HUES48 (cell line): ENCODE results near the gene OAS2.

Experiments
- H3K27ac ChIP-seq: one replicate; pipeline ENCODE4 v1.7.0; 2013; ENCODE audit warnings: low read depth, low read length, inconsistent platforms
- H3K27me3 ChIP-seq: 2 replicates; pipeline ENCODE4 v1.6.1; 2013; ENCODE audit warnings: mild to moderate bottlenecking, low read length; ENCODE audit not compliant: control insufficient read depth, insufficient read depth
- H3K36me3 ChIP-seq: 2 replicates; pipeline ENCODE4 v1.6.1; 2013; ENCODE audit warnings: low read length; ENCODE audit not compliant: control insufficient read depth, insufficient read depth
- H3K4me1 ChIP-seq: 2 replicates; pipeline ENCODE4 v1.6.1; 2013; ENCODE audit warnings: mild to moderate bottlenecking, low read length; ENCODE audit not compliant: control insufficient read depth, insufficient read depth
- H3K4me3 ChIP-seq: 2 replicates; pipeline ENCODE4 v1.5.1; 2013; ENCODE audit warnings: mild to moderate bottlenecking, low read depth, low read length
- H3K9ac ChIP-seq: 2 replicates; pipeline ENCODE4 v1.6.1; 2013; ENCODE audit warnings: mild to moderate bottlenecking, low read depth, low read length, moderate library complexity
- H3K9me3 ChIP-seq: 2 replicates; pipeline ENCODE4 v1.6.1; 2013; ENCODE audit warnings: low read length; ENCODE audit not compliant: control insufficient read depth, insufficient read depth

OAS2 gene

GRCh38 chr12:112998987-112999767, 20.9 kb downstream of the OAS2 start:
- Histone ChIP-seq H3K4me3 (no peak overlapping the region), H3K9ac (no peak overlapping the region), H3K27ac (no peak overlapping the region)

GRCh38 chr12:113000433-113000832, 22.1 kb downstream of the OAS2 start:
- H3K9me3 ChIP-seq: no peaks in the 10 kb centered on the region
- H3K27me3 ChIP-seq: no peaks in the 10 kb centered on the region
- H3K4me1 ChIP-seq: no peaks in the 10 kb centered on the region
- no peak overlapping the region for H3K4me3 ChIP-seq
- H3K27ac ChIP-seq: no peak overlapping the region
- H3K36me3 ChIP-seq: no peaks in the 10 kb centered on the region
- H3K9ac ChIP-seq: no peak overlapping the region

More at GRCh38 chr12:112998987-112999767, 20.9 kb downstream of the OAS2 start:
- Histone ChIP-seq H3K4me1 (no peaks in the 10 kb centered on the region), H3K9me3 (no peaks in the 10 kb centered on the region), H3K36me3 (no peaks in the 10 kb centered on the region), H3K27me3 (no peaks in the 10 kb centered on the region)

GRCh38 chr12:113002155-113002554, 23.8 kb downstream of the OAS2 start:
- no peak overlapping the region for H3K4me3 ChIP-seq
- no peaks in the 10 kb centered on the region for H3K27me3 ChIP-seq
- H3K9ac ChIP-seq: no peak overlapping the region
- H3K36me3 ChIP-seq: no peaks in the 10 kb centered on the region
- H3K27ac ChIP-seq: no peak overlapping the region
- no peaks in the 10 kb centered on the region for H3K9me3 ChIP-seq
- H3K4me1 ChIP-seq: no peaks in the 10 kb centered on the region

- Histone ChIP-seq H3K4me3 (no peak overlapping the region), H3K36me3 (no peaks in the 10 kb centered on the region), H3K27ac (no peak overlapping the region), H3K9me3 (no peaks in the 10 kb centered on the region), H3K4me1 (no peaks in the 10 kb centered on the region), H3K27me3 (no peaks in the 10 kb centered on the region), H3K9ac (no peak overlapping the region)
Measured at GRCh38 chr12:113002676-113003075, 24.4 kb downstream of the OAS2 start.

GRCh38 chr12:113003636-113004035, 25.3 kb downstream of the OAS2 start:
- Histone ChIP-seq H3K4me3 (no peak overlapping the region), H3K9ac (no peak overlapping the region), H3K36me3 (no peaks in the 10 kb centered on the region), H3K9me3 (no peaks in the 10 kb centered on the region), H3K27ac (no peak overlapping the region), H3K27me3 (no peaks in the 10 kb centered on the region), H3K4me1 (no peaks in the 10 kb centered on the region)

- H3K9ac ChIP-seq: no peak overlapping the region
- no peaks in the 10 kb centered on the region for H3K4me1 ChIP-seq
- H3K9me3 ChIP-seq: peaks cover 3% of the 10 kb centered on the region; the same call in 1 of the 2 replicates
- H3K27ac ChIP-seq: no peak overlapping the region
- H3K4me3 ChIP-seq: no peak overlapping the region
- no peaks in the 10 kb centered on the region for H3K27me3 ChIP-seq
- no peaks in the 10 kb centered on the region for H3K36me3 ChIP-seq
Measured at GRCh38 chr12:113005762-113006161, 27.4 kb downstream of the OAS2 start.

GRCh38 chr12:113006206-113006605, 27.9 kb downstream of the OAS2 start:
- H3K27me3 ChIP-seq: no peaks in the 10 kb centered on the region
- no peak overlapping the region for H3K4me3 ChIP-seq
- H3K9me3 ChIP-seq: peaks cover 3% of the 10 kb centered on the region; the same call in 1 of the 2 replicates
- no peaks in the 10 kb centered on the region for H3K4me1 ChIP-seq
- no peak overlapping the region for H3K27ac ChIP-seq
- no peak overlapping the region for H3K9ac ChIP-seq
- no peaks in the 10 kb centered on the region for H3K36me3 ChIP-seq

GRCh38 chr12:113006641-113007040, 28.3 kb downstream of the OAS2 start:
- Histone ChIP-seq H3K36me3 (no peaks in the 10 kb centered on the region), H3K9me3 (peaks cover 3% of the 10 kb centered on the region; the same call in 1 of the 2 replicates), H3K27me3 (no peaks in the 10 kb centered on the region), H3K4me3 (no peak overlapping the region), H3K4me1 (no peaks in the 10 kb centered on the region), H3K27ac (no peak overlapping the region), H3K9ac (no peak overlapping the region)

- Histone ChIP-seq H3K4me1 (no peaks in the 10 kb centered on the region), H3K9ac (no peak overlapping the region), H3K27ac (no peak overlapping the region), H3K9me3 (peaks cover 6% of the 10 kb centered on the region; the same call in 1 of the 2 replicates), H3K4me3 (no peak overlapping the region), H3K36me3 (no peaks in the 10 kb centered on the region), H3K27me3 (no peaks in the 10 kb centered on the region)
Measured at GRCh38 chr12:113007166-113007565, 28.8 kb downstream of the OAS2 start.

- Histone ChIP-seq H3K27ac (no peak overlapping the region), H3K36me3 (no peaks in the 10 kb centered on the region)
Measured at GRCh38 chr12:113010701-113011100, 32.4 kb downstream of the OAS2 start.

GRCh38 chr12:113014565-113014964, 36.2 kb downstream of the OAS2 start:
- Histone ChIP-seq H3K9ac (no peak overlapping the region), H3K27me3 (no peaks in the 10 kb centered on the region), H3K27ac (no peak overlapping the region), H3K4me3 (no peak overlapping the region), H3K4me1 (no peaks in the 10 kb centered on the region), H3K36me3 (no peaks in the 10 kb centered on the region), H3K9me3 (peaks cover 6% of the 10 kb centered on the region; the same call in 1 of the 2 replicates)

More at GRCh38 chr12:113010701-113011100, 32.4 kb downstream of the OAS2 start:
- H3K27me3 ChIP-seq: no peaks in the 10 kb centered on the region
- no peaks in the 10 kb centered on the region for H3K4me1 ChIP-seq
- no peak overlapping the region for H3K4me3 ChIP-seq
- H3K9me3 ChIP-seq: peaks cover 6% of the 10 kb centered on the region; the same call in 1 of the 2 replicates
- no peak overlapping the region for H3K9ac ChIP-seq
